ENCODE measurements around the gene TRIM42.

TRIM42 gene

DNA sequence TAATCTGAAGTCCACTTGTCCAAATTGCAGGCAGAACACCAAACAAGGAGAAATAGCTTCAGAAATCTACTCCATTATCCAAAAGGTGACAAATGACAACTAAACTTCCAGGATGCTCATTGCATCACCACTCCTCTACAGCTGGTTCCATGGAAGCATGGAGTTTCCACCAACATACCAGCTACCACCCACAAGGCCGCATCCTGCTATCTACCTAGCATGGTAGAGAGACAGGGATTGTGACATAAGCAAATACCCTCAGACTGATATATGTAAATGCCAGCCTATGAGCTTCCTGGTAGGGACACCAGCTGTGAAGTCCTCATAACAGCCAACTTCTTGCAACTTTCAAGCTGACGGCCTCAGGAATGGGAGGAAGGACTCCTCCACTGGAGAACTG is at the start of gene TRIM42:
TSS of gene TRIM42 (plus strand) at position 301 of the 400 bp plus-strand sequence. CDS start 166 bp downstream, outside the sequence.
- no peak for DNase-seq

DNA sequence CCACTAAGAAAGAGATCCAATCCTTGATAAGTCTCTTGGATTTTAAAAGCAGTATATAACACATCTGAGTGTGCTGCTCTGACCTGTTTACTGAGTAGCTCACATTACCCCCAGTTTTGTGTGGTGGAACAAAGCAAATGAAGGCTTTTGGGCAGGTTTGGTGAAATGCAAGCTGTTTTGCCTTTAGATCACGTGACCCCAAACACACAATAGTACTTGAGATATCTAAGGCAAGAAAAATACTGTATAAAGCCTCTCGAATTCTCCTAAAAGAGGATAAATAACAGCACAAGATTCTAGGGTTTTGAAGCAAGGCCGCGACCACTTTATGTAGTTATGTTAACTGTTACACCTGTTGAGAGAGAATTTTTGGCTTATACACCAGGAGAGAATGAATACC is 49.3 kb upstream of the TRIM42 start:
- no peak for DNase-seq

- no peak for DNase-seq
Observed at GRCh38 chr3:140629357-140630137, 48.3 kb upstream of the TRIM42 start.

- no peak for DNase-seq
Observed at GRCh38 chr3:140630366-140630765, 47.5 kb upstream of the TRIM42 start.

DNA sequence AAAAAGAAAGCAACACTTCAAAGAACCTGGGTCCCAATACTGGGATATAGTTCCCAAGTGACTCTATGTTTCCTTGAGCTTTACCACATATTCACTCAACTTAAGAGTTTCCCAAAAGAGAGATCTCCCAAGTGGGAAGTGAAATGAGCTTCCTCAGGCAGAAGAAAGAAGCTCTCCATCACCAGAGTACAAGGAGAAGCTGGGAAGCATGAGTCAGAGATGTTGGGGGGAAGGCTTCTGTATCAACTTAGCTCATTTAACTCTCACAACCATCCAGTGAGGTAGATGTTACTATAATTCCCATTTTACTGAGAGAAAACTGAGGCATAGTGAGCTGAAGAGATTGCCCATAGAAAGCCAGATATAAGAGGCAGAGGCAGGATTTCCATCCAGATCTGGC is 47.0 kb upstream of the TRIM42 start:
- no peak for DNase-seq

DNA sequence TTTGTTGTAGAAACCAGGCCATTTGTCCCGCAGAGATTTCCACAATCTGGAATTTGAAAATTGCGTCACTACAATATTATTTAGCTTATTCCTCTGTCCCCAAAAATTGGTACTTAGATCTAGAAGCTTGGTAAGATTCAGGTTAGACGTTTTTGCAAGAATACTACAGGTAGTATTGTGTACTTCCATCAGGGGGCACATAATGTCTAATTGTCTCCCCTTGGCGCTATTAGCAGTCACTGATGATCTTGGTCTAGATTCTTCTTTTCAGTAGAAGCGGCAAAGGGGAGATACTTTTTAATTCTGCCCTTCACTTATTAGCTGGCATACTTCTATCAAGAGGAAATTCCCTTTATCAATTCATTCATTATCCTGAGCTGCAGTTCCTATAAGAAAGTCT is 42.6 kb upstream of the TRIM42 start:
- no peak for DNase-seq

GRCh38 chr3:140636406-140637138 is 41.3 kb upstream of the TRIM42 start:
- DNase-seq: no peak

GRCh38 chr3:140651287-140651686 is 26.6 kb upstream of the TRIM42 start:
- no peak for DNase-seq

DNA sequence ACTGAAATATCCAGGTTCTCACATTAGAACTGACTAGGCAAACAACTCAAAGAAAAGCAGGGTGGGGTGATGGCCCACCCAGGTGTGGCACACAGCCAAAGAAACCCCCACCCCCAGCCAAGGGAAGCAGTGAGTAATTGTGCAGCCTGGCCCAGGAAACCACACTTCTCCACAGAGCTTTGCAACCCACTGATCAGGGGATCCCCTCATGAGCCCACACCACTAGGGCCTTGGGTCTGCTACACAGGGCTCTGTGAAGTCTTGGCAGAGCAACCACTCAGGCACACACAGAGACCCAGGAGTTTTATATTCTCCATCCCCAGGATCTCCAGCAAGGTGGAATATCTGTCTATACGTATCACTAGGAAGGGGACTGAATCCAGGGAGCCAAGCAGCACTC is 22.2 kb upstream of the TRIM42 start:
- no peak for DNase-seq

DNA sequence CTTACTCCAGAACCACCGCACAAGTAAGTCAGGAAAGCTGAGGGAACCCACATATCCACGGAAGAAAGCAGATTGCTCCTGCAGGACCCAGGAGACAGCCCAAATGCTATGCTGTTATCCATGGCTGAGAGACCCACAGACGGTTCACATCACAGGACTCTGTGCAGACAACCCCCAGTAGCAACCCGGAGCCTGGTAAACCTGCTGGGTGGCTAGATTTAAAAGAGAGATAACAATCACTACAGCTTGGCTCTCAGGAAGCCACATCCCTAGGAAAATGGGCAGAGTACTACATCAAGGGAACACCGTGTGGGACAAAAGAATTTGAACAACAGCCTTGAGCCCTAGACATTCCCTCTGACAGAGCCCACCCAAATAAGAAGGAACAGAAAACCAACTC is 13.8 kb upstream of the TRIM42 start:
- DNase-seq: no peak

GRCh38 chr3:140682586-140682985 is 4.7 kb downstream of the TRIM42 start:
- no peak for DNase-seq

GRCh38 chr3:140686128-140686527 is 8.3 kb downstream of the TRIM42 start:
- no peak for DNase-seq

- no peak for DNase-seq
Observed at GRCh38 chr3:140686948-140687347, 9.1 kb downstream of the TRIM42 start.

DNA sequence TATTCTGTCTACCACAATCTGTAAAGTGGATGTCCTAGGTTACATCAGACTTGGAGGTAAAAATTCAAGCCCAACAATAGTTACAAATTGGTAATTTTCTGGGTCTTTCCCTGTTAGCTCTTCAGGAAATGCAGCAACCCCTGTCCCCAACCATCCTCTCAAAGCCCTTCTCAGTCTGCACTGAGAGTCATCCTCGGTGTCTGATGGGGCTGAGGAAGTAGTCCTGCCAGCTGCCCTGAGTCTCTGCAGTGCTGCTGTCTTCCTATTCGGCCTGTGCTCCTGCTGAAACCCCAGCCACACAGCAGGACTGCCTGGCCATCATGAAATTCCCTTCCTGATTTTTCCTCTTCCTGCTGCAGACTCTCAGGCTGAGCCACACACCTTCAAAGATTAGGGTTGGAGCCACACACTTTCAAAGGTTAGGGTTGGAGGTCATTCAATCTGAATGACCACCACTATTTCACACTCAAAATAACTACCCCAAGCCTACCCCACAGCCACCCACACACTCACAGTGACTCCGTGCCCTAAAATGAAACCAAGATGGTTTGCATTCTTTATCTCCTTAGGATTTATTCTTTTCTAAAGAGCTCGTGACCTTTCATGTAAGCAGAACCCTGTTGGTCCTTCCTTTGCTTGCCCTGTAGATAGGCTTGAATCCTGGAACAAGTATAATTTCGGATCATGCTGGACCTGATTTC is 17.6 kb downstream of the TRIM42 start:
- DNase-seq: no peak

DNA sequence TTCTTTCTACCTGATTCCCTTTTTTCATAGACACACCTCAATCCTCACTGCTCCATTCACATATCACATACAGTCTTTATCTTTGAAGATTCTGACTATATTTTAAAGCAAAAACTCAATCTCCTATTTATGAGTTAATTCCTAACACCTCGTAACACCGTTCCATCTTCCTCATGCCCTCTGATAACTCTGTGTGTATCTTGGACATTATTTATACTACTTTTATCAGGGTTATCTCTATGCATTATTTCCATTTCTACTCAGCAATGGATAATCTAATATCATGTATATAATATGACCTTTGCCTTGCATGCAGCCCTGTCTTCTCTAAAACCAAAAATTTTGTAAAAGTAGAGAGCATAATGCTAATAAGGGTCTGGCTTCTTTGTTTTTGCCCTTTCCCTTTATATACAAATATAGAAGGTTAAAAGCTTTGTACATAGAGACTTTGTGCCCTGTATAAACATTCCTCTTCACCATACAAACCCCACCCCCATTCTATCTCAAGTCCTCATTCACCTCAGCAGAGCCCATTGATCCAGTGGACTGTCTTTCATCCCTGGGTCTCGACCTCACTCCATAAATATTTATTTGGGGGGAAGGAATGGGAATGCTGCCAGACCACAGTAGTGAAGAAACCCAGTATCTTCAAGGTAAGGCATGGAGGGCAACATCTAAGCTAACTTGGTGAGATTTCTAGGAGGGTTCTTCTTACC is 21.8 kb downstream of the TRIM42 start:
- no peak for DNase-seq

DNA sequence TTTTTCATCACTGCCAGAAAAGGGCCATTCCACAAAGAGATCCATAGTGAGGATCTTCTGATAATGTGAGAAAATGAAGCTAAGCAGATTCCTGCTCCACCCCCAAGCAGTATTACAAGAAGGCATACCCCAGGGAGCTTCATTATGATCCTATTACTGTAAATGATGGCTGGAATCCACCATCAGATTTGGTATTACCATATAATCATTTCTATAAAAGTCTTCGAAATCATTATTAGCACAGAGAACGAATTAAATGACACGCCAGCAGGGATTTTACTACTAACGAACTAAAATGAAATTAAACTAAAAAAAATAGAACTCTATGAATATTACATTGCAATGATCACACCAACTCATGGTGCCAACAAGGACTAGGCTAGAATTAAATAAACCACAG is 24.4 kb downstream of the TRIM42 start:
- DNase-seq: no peak

GRCh38 chr3:140703496-140703895 is 25.6 kb downstream of the TRIM42 start:
- no peak for DNase-seq

DNA sequence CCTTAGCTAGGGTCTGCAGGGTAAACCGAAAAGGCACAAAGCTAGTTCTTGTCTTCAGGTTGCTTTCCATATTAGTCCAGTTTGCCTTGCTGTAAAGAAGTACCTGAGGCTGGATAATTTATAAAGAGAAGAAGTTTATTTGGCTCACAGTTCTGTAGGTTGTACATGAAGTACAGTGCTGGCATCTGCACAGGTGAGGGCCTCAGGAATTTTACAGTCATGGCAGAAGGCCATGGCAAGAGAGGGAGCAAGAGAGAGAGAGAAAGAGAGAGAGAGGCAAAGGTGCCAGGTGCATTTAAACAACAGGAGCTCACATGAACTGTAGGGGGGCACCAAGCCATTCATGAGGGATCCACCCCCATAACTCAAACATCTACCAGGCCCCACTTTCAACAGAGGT is 26.9 kb downstream of the TRIM42 start:
- no peak for DNase-seq

GRCh38 chr3:140705954-140706353 is 28.1 kb downstream of the TRIM42 start:
- DNase-seq: no peak

DNA sequence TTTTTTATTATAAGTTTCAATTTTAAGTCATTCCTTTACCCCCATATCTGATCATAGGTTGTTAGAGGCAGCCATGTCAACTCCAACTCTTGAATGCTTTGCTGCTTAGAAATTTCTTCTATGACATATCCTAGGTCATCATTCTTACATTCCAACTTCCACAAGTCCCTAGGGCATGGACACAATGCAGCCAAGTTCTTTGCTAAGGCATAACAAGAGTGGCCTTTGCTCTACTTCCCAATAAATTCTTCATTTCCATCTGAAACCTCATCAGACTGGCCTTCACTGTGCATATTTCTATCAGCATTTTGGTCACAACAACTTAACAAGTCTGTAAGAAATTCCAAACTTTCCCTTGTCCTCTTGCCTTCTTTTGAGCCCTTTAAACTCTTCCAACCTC is 28.5 kb downstream of the TRIM42 start:
- no peak for DNase-seq

DNA sequence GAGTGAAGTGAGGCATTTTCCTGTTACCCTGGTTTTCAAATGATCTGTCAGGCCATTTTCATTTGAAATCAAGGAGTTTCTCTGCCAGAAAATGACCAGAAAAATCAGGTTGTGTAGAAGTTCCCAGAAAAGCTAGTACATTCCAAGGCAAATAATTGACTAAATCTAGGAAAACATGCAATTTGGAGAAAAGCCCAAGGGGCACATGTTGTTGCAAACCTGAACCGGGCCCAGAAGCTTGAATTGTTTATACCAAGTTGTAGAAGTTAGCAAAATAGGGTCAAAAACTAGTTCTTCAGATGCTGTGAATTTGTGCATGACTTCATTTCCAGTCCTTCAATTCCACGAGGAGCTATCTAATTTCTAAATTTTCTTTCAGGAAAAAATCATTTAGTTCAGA is 31.0 kb downstream of the TRIM42 start:
- DNase-seq: no peak

DNA sequence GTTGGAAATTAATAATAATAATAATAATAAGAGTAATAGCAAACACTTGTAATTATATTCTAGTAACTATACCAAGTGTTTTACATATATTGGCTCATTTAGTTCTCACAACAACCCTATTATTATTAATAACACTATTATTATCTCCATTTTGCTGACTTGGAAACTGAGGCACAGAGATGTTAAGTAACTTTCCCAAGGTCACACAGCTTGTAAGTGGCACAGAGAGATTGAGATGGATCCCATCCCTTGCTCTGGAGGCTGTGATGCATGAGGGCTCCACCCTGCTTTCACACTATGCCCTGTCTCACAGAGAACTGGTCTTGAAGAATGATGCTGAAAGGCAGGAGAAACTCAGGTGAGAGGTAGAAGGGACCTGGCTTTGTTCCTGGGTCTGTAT is 31.9 kb downstream of the TRIM42 start:
- DNase-seq: no peak

DNA sequence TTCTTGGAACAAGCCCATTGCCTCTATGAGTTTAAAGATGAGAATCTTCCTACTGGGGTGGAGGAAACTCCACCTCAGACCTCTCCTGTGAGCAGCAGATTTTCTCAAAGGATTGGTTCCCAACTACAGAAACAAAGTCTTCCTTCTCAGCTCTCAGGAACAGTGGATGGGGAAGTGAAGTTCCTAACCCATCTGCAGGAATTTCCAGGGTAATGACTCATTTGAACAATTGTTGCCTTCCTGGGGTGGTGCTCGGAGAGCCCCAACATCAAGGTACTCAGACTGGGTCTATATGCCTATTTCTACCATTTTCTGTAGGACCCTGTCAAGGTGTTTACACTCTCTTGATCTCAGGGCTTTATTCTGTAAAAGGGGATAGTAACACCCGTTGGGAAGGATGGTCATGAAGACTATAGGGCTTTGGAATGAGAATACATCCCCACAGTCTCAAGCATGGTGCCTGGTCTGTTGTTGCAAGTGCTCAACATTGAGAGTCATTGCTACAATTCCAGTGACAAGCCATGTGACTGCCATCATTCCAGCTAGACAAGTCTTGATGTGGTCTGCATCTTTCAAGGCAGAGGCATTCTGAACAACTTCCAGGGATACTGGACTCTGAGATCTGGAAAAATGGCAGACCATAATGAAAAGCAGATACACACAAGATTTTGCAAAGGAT is 33.0 kb downstream of the TRIM42 start:
- no peak for DNase-seq
